Spleen (tissue), 7 donors: Measurements from ENCODE around the gene ABLIM2.

Experiments used
- CTCF ChIP-seq, 11 experiments: fragments of 200-600 bp in 7 of 11; fragments of 450-650 bp in 4 of 11; sonication (generic) in 4 of 11; IDR thresholded peaks in 8 of 11; conservative IDR thresholded peaks in 3 of 11; 1 replicate in 7 of 11; 2 replicates in 4 of 11; pipeline versions ENCODE4 v1.4.0 to v1.8.0; 2016 to 2021; ENCODE audit warnings: antibody characterized with exemption in 11 of 11, inconsistent platforms in 4 of 11, mild to moderate bottlenecking in 1 of 11
- POLR2A ChIP-seq, 3 donors: fragments of 450-650 bp; IDR thresholded peaks; one replicate each; pipeline ENCODE4 v1.5.1; 2017; ENCODE audit warnings: antibody characterized with exemption in 3 of 3, mild to moderate bottlenecking in 1 of 3
- POLR2AphosphoS5 ChIP-seq, 3 donors: sonication (generic); formaldehyde crosslinking; IDR thresholded peaks; one replicate each; pipeline ENCODE4 v1.5.1; 2017; ENCODE audit warnings: antibody characterized with exemption in 3 of 3
- donor health status: DM: no; HTN: no; CAD: no; lungs with moderate emphysema.
- donor health status: DM: no; HTN: no; CAD: no.
- donor health status: DM: no; HTN: no; CAD: no.

- TF ChIP-seq CTCF (IDR thresholded peaks at IDR 0.05 in 8 of 11, conservative IDR thresholded peaks at IDR 0.05 in 3 of 11) (no peak), POLR2AphosphoS5 (IDR thresholded peaks at IDR 0.05) (no peak), POLR2A (IDR thresholded peaks at IDR 0.05) (no peak)
These were observed 8.9 kb downstream of the ABLIM2 start for GRCh38 chr4:8149664-8150063.
